Stimulated activated CD8-positive, alpha-beta memory T cell treated with anti-CD3 and anti-CD28 coated beads, Interleukin-4, amount 100 ng/mL, for 1 hour (primary cell): Measurements from ENCODE around the gene MXI1.
"Not testable (repeated sequence)": the region's sequence is repeated elsewhere in the genome, so short reads cannot be mapped to it uniquely, and the experiment has no call there.

Source experiments
- DNase-seq, 2 donors: peaks; one replicate each; pipeline ENCODE4 v3.0.0-alpha.2; 2020; ENCODE audit warnings: low read depth in 2 of 2, low spot score in 1 of 2

MXI1 gene

DNA sequence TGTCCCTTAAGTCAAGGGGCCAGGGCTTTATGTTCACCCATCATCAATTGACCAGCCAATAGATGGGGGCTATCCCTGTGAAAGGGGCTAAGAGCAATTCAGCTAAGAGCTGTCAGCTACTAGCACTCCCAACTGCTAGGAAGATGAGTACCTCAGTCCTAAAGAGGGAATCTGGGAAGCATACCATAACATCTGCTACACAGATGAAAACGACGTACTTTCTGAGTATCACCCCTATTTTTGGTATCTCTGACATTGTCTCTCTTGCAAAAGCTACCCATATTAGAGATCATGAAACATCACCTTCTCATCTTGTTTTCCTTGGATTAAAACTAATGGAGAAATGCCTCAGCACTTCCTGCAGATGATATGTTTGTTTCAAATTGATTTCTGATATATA lies 104.8 kb downstream of the MXI1 start:
- DNase-seq, result no peak

DNA sequence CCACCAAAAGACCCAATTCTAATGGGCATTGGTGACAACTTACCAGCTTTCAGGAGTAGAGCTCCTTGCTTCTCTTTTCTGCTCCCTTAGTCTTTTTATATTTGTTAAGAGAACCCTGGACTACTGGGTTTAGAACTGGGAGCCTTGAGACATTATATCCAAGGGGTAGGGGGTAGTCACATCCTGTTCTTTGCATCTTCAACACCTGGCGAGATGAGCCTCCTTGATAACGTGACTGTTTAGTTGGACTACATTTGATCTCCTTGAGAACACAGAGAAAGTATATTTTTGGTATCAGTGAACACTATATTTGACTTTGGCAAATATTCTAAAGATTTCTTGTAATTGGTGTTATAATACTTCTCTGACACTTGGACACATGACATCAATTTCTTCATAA lies 106.3 kb downstream of the MXI1 start:
- DNase-seq, result no peak

DNA sequence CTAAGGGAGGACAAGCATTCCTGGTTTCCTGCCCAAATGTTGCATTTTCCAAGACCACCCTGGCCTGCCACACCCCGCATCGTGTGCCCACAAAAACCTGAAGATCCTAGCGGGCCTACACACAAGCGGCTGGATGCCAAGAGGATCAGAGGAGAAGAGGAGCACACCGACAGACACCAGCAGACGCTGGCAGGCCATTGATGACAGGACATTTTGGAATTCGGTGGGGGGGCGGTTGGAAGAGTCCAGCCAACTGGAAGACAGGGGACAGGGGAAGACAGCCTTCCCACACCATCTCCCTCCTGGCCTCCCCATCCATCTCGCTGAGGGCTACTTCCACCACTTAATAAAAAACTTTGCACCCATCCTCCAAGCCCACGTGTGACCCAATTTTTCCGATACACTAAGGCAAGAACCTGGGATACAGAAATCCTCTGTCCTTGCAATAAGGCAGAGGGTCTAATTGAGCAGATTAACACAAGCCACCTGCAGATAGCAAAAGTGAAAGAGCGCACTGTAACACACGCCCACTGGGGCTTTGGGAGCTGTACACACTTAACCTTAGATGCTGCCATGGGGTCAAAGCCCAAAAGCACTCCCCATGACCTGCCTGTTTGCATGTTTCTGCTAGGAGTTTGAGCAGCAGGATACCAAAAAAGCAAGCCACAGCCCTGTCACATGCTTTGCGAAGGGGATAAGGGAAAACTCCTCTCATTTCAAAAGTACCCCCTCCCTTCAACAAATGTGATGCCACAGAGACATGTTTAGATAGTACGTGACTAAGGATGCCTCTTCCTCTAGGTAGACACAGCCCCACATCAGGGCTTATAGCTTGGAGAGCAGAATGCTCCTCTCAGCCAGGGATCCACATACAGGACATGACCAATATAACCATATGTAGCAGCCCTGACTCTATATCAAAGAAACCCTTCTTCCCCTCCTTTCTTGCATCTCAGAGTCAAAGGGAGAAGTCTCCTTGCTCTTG lies 110.8 kb downstream of the MXI1 start:
- DNase-seq, result no peak

DNA sequence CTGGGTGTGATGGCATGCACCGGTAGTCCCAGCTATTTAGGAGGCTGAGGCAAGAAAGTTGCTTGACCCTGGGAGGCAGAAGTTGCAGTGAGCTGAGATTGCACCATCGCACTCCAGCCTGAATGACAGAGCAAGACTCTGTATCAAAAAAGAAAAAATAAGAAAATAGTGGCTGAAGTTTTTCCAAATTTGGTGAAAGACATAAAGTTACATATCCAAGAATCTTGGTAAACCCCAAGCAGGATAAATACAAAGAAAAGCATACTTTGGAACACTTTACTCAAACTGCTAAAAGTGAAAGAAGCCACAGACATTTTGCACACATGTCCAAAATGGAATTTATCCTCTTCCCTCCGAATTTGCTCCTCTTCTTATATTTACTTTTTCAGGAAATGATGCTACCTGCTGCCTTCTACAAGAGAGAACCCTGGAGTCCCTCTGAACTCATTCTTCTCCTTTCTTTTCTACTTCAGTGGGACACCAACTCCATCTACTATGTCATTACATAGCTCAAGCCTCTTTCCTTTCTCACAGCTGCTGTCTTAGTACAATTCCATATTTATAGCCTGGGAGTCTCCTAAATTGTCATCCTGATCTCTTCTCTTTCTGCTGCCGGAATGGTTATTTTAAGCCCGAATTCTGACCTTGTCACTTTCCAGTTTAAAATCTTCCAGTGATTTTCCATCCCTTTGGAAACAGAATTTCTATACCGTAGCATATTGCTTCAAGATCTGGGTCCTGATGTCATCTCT lies 114.6 kb downstream of the MXI1 start:
- DNase-seq, result no peak

DNA sequence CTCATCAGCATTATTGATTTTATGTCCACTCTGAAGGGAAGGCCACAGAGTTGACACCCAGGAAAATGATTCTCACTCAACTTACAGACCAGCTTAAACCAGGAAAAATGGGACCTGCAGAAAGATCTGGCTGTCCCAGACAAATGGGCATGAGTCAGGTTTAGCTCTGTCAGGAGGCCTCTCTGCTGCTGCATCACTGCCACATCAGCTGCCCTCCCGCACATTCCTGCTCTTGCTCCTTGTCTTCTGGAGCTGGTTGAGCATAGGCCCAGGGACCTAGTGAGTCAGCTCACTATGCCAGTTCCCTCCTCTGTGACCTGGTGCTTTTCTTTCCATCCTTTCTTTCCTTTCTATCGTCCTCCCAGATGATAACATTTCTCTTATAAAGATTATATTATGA lies 116.1 kb downstream of the MXI1 start:
- DNase-seq, result no peak

DNA sequence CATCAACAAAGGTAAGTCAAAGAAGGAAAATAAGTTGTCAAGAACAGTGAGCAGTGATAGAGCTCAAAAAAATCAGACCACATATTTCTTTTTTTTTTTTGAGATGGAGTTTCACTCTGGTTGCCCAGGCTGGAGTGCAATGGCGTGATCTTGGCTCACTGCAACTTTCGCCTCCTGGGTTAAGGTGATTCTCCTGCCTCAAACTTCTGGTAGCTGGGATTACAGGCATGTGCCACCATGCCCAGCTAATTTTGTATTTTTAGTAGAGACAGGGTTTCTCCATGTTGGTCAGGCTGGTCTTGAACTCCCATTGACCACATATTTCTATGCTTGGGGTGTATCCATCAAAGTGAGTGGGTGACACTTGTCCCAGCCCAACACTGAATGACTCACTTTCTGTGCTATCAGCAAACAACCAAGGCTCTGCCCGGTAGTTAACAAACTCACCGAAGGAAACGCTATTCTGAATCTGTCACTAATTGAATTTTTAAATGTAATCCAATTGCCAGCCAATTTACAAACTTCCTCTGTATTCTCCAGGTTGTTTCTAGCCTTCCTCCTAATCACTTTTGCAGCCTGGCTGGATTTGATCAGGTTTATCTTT lies 116.9 kb downstream of the MXI1 start:
- no peak for DNase-seq

DNA sequence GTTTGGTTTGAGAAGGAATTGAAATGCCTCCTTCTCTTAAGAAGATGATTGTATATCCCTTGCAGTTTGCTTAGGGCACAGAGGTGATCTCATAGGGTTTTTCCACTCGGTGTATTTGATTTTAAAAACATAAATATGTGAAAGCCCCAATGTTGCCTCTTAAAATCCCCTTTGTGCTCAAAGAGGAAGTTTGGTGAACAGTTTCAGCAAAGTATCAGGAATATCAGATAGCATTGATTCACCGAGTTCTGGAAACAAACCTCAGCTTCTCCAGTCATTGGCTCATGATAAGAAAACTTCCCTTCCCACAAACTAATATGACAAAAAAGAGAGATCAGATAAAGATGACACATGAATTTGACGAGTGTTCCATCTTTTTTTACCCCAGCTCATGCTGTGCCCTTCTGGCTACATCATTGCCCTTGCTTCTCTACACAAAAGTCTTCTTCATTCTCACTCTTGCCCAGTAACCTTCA lies 117.4 kb downstream of the MXI1 start:
- DNase-seq, result no peak

DNA sequence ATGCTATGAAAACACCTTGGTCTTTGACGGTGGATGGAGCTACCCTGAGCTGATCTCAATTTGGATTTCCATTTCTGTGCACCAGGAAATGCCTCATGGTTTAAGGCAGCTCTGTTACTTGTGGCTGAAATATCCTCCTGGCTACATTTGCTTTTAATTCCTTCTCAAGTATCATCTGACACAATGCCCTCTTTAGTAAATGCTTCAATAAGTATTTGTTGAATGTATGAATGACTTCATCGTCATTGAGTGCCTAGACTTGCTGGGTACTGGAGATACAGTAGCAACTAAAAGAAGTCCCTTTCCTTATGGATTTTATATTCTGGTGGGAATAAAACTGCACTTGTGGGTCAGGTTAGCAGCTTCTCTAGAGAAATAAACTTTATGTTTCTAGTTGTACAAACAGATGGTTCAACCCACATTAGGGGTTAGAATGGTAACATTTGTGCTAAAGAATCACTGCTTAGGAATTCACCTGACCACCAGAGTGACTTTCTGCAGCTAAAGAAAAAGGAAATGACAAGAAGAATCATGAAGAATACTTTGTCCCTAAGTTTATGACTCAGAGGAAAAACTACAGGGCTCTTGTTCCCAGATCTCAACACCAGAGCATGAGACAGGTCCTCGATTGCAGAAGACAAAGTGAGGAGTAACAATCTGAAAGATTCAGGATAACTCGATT lies 119.1 kb downstream of the MXI1 start:
- no peak for DNase-seq

DNA sequence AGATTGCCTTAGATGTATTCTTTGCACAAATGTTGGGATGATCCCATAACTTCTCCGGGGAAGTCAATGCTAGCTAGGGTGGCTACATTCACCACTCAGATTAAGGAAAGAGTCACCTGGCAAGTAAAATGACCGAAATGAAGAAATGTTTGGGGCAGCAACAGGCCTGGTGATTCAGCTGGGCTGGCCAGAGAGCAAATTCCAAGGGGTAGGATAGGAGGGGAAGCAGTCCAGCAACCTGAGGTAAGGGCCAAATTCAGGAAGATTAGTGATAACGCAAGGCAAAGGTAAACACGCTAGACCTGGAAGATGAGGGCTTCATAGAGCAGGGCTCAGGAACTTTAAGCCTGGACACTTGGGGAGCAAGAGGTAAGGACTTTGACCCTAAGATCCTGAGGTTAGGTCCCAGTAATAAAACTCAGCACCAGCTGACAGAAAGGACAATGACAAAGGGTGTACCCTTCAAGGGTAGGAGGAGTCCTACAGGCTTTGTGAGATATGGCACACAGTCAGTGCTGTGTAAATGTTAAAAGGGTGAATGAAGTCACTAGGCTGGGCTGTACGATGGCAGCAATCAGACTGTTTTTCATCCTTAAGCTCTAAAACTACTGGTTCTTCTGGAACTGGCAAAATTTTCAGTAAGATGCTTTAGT lies 120.0 kb downstream of the MXI1 start:
- DNase-seq, result no peak

DNA sequence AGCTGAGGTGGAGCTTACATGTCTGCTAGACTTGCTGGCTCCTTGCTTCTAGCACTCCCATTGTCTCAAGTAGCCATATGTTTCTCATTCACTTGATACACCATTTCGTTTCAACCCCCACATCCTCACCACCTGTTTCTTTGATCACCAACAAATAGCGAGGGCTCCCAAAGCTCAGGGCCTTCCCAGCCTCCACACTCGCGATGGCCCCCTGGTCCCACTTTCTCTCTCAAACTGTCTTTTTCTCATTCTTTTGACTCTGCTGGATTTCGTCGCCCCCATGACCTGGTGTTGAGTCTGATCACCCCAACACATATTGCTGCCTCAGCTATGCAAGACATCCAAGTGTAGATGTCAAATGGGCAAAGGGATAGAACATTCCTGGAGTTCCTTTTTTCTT lies 123.3 kb downstream of the MXI1 start:
- no peak for DNase-seq

DNA sequence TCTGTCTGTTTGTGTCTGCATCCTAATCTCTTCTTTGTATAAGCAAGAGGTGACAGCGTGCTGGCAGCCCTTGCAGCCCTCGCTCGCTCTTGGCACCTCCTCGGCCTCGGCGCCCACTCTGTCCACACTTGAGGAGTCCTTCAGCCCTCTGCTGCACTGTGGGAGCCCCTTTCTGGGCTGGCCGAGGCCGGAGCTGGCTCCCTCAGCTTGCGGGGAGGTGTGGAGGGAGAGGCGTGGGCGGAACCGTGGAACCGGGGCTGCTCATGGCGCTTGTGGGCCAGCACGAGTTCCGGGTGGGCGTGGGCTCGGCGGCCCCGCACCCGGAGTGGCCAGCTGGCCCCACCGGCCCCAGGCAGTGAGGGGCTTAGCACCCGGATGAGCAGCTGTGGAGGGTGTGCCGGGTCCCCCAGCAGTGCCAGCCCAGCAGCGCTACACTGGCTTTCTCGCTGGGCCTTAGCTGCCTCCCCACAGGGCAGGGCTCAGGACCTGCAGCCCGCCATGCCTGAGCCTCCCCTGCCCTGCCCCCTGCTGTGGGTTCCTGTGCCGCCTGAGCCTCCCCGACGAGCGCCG lies 123.9 kb downstream of the MXI1 start:
- DNase-seq, result not testable (repeated sequence)

DNA sequence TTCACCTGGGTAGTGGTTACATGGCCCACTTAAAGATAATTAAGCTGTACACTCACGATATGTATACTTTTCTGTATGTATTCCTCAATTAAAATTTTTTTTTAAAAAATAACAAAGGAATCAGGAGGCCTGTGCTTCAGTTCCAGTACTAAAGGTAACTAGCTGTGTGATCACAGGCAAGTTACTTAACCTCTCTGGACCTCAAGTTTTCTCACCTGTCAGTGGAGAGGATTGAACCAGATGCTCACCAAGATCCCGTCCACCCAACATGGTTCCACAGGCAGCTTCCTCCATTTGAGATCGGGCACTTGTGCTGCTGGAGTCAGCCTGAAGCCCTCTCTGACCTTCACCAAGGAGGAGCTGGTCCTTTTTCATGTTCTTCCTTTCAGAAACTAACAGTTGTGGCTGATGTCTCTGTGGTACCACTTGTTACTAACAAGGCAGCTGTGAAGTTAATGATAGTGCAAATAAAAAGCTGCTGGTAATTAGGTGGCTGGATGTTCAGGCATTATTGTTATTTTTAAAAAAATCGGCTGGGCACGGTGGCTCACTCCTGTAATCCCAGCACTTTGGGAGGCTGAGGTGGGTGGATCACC lies 126.8 kb downstream of the MXI1 start:
- DNase-seq, result no peak

DNA sequence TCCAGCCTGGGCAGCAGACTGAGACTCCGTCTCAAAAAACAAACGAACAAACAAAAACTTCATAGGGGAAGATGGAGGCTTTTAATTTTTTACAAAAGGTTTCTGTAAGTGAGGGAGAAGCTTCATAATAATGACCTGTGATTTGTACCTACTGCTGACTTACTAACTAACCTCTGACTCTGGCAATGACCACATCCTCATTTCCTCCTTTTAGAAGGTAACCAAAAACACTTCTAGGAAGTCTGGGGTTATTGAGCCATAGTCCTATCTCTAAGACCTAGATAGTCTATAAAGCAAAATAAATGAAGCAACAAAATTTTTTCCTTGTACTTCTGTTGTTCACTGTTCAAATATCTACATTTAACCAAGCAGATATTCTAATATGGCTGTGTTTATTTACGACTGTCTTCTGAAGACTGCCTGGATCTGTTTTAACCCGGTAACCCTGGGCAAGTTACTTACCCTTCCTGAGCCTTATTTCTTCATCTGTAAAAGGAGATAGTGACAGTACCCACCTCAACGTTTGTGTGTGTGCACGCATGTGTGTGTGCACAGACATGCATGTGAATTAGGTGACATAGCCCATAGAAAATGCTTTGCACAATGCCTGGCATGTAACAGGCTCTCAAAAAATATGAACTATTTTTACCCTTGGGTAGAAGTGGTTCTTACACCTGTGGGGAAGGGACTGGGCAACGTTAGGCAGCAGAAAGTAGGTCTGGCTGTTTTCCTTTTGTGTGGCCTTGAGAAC lies 128.1 kb downstream of the MXI1 start:
- DNase-seq, result no peak

DNA sequence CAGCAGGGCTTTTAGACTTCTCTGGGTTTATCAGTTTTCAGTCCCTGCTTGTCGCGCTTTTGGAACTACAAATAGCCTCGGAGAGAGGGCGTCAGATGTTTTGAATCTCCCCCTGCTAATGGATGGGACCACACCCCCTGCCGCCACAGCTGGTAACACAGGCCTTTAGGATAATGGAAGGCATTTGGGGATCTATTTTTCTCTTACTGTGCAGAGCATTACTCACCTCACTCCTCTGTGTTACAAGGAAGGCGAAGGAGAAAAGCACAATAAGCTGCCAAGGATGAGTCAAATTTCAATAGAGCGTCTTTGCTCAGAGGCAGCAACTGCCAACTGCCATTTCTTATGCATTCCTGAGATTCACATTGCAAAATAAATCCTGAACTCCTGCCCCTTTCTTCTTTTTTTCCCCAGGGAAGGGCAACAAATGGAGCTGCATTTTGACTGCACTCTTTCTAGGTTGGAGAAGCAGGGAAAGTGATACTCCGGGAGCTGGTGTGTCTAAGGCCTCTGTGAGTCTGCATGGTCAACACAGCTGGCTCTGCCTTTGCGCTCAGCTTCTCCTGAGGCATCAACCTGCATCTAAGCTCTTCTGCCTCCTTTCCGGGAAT lies 128.8 kb downstream of the MXI1 start:
- no peak for DNase-seq
